GM18499 (cell line): ENCODE measurements around the gene MYBPHL.

Source experiments
- ATAC-seq: cut with Tn5 transposase; IDR thresholded peaks from one replicate; pipeline ENCODE4 v1.9.1; 2021; ENCODE audit warnings: moderate number of reproducible peaks; ENCODE audit not compliant: insufficient read depth, unreplicated experiment

Gene MYBPHL

DNA sequence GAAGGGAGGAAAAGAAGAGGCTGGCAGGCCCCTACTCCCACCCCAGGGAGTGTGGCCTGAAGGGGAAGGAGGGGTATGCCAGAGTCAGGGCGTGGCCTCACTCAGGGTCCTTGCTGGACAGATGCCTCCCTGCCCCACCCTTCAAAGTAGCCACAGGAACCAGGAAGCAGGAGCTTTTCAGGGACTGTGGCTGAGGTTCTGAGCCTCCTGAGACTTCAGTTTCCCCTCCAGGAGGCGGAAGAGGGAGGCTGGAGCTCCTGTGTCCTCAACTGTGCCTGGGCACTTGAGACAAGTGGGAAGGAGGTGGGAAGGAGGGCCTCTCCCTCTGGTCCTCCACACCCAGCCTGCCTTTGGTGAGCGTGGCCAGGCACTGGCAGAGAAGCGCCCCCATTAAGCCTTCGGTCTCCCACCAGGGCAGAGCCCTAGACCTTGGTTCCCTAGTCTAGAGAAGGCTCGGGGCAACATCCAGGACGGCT is 52.2 kb downstream of the MYBPHL start:
- ATAC-seq: no peak

DNA sequence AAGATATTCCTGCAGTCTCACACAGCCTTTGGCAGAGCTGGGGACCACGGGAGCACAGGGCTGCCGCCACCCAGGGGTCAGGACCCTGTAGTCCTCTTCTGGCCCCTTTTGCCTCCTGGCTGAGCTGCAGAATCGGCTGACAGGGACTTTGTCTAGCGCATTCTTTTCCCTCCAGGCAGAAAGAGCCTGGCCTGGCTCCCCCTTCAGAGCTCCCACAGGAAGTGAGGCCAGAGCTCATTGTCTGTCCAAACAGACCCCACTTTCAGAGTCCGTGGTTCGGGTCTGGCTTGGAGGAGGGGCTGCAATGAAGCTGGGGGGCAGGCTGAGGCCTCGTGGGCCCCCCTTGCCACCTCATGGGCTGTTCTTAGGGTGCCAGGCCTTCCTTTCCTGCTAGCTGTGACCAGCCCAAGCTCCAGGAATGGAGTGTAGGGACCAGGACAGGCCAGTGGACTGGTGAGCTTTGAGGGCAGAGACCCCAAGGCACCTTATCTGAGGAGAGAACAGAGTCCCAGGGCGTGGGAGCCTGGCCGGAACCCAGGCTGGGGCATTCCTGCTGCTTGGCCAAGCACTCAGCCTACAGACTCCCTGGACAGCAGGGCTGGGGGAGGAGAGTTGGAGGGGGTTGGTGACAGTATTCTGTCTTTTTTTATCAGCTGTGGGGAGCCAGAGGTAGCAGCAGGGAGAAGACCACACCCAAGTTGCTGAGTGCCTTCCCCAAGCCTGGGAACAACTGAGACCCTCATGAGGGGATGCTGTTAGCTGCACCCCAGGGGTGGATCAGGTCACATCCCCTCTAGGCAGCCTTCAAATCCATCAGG is 52.8 kb downstream of the MYBPHL start:
- ATAC-seq: no peak

DNA sequence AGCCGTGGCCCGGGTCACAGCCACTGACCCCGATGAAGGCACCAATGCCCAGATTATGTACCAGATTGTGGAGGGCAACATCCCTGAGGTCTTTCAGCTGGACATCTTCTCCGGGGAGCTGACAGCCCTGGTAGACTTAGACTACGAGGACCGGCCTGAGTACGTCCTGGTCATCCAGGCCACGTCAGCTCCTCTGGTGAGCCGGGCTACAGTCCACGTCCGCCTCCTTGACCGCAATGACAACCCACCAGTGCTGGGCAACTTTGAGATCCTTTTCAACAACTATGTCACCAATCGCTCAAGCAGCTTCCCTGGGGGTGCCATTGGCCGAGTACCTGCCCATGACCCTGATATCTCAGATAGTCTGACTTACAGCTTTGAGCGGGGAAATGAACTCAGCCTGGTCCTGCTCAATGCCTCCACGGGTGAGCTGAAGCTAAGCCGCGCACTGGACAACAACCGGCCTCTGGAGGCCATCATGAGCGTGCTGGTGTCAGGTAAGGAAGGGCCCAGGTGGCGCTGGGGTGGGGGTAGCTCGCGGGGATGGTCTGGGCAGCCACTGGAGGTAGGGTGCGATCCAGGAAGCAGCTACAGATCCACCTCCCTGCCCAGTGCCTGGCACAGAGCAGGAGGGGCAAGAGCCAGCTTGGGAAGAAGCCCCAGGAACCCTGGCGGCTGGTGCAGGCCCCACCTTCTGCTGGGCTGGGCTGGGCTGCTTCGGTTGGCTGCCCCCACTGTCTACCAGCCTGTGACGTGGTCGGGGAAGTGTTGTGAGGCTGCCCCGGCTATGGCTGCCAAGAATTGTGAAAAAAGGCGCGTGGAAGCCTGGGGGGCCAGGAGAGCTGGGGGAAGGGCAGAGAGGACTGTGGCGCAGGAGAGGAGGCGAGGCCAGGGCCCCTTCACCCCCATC is 53.7 kb downstream of the MYBPHL start:
- no peak for ATAC-seq

DNA sequence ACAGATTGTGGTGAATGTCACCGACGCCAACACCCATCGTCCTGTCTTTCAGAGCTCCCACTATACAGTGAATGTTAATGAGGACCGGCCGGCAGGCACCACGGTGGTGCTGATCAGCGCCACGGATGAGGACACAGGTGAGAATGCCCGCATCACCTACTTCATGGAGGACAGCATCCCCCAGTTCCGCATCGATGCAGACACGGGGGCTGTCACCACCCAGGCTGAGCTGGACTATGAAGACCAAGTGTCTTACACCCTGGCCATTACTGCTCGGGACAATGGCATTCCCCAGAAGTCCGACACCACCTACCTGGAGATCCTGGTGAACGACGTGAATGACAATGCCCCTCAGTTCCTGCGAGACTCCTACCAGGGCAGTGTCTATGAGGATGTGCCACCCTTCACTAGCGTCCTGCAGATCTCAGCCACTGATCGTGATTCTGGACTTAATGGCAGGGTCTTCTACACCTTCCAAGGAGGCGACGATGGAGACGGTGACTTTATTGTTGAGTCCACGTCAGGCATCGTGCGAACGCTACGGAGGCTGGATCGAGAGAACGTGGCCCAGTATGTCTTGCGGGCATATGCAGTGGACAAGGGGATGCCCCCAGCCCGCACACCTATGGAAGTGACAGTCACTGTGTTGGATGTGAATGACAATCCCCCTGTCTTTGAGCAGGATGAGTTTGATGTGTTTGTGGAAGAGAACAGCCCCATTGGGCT is 54.5 kb downstream of the MYBPHL start:
- ATAC-seq: no peak

DNA sequence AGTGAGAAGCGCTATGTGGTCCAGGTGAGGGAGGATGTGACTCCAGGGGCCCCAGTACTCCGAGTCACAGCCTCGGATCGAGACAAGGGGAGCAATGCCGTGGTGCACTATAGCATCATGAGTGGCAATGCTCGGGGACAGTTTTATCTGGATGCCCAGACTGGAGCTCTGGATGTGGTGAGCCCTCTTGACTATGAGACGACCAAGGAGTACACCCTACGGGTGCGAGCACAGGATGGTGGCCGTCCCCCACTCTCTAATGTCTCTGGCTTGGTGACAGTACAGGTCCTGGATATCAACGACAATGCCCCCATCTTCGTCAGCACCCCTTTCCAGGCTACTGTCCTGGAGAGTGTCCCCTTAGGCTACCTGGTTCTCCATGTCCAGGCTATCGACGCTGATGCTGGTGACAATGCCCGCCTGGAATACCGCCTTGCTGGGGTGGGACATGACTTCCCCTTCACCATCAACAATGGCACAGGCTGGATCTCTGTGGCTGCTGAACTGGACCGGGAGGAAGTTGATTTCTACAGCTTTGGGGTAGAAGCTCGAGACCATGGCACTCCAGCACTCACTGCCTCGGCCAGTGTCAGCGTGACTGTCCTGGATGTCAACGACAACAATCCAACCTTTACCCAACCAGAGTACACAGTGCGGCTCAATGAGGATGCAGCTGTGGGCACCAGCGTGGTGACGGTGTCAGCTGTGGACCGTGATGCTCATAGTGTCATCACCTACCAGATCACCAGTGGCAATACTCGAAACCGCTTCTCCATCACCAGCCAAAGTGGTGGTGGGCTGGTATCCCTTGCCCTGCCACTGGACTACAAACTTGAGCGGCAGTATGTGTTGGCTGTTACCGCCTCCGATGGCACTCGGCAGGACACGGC is 55.3 kb downstream of the MYBPHL start:
- no peak for ATAC-seq

DNA sequence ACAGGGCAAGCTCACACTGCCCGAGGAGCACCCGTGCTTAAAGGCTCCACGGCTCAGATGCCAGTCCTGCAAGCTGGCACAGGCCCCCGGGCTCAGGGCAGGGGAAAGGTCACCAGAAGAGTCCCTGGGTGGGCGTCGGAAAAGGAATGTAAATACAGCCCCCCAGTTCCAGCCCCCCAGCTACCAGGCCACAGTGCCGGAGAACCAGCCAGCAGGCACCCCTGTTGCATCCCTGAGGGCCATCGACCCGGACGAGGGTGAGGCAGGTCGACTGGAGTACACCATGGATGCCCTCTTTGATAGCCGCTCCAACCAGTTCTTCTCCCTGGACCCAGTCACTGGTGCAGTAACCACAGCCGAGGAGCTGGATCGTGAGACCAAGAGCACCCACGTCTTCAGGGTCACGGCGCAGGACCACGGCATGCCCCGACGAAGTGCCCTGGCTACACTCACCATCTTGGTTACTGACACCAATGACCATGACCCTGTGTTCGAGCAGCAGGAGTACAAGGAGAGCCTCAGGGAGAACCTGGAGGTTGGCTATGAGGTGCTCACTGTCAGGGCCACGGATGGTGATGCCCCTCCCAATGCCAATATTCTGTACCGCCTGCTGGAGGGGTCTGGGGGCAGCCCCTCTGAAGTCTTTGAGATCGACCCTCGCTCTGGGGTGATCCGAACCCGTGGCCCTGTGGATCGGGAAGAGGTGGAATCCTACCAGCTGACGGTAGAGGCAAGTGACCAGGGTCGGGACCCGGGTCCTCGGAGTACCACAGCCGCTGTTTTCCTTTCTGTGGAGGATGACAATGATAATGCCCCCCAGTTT is 56.1 kb downstream of the MYBPHL start:
- ATAC-seq: no peak

DNA sequence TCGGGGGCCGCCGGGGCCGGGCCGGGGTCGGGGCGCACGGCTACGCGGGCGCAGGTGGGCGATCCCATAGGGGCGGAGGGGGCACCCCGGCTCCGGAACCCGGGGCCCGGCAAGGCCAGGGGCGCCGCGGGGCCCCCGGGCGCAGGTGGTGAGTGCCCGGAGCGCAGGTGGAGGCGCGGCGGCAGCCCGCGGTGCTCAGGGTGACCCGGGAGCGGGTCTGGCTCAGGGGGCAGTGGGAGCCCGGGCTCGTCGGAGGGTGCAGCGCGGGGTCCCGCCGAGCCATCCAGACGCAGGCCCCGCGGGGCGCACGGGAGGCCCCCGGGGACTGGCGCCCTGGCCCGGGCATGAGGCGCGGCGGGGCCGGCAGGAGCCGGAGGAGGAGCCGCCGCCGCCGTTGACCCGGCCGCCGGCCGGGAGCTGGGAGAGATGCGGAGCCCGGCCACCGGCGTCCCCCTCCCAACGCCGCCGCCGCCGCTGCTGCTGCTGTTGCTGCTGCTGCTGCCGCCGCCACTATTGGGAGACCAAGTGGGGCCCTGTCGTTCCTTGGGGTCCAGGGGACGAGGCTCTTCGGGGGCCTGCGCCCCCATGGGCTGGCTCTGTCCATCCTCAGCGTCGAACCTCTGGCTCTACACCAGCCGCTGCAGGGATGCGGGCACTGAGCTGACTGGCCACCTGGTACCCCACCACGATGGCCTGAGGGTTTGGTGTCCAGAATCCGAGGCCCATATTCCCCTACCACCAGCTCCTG is 57.0 kb downstream of the MYBPHL start:
- no peak for ATAC-seq

DNA sequence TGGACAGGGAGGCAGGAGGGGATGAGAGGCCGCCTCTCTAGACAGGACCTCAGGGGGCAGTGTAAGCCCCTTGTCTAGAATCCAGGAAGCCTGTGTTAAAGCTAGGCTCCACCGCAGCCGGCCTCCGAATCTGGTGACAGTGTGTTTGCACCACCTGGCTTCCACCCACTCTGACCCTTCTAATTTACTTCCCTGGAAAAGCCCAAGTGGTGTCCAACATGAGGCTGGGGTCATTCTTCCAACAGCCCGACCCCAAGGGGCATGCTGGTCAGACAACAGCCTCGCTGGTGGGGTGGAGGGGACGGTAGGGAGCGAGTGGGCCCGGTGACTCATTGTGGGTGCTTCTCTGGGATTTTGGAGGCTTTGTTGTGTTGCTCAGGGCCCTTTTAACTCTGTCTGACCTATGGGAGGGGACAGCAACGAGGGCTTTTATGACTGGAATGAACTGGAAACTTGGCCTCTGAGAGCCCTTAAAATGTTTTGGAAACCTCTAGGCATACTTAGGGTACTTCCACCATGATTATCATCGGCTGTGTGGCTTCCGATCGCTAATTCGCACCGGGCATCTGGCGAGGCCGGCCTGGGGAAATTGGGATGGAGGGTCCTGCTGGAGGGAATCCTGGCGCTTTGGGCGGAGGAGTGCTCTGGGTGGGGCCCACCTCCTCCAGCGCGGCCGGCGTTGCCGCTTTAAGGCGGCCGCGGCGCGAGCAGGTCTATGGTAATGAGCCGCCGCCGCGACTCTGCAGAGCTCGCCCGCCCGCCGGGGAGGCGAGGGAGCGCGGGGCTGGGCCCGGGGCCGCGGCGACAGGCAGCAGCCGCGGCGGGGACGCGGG is 57.8 kb downstream of the MYBPHL start, which contains the start of gene CELSR2:
Gene CELSR2, plus strand, starts transcription at position 743 of the 833 bp plus-strand sequence. CDS start 541 bp downstream, outside the sequence.
- no peak for ATAC-seq

DNA sequence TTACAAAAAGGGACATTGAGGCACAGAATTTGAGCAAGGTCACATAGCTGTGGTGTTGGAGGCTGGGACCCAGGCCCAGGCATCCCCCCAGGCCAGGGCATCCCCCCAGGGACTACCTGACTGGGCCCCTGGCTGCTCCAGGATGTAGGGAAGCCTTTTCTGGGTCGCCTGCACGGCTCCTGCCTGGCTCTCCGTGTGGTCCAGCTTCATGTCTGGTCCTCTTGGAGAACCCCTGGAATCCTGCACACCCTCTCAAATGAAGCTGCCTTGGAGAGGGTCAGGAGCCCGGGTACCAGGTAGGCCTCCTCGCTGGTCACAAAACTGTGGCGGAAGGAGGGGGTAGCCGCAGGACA is 58.4 kb downstream of the MYBPHL start:
- ATAC-seq: no peak

DNA sequence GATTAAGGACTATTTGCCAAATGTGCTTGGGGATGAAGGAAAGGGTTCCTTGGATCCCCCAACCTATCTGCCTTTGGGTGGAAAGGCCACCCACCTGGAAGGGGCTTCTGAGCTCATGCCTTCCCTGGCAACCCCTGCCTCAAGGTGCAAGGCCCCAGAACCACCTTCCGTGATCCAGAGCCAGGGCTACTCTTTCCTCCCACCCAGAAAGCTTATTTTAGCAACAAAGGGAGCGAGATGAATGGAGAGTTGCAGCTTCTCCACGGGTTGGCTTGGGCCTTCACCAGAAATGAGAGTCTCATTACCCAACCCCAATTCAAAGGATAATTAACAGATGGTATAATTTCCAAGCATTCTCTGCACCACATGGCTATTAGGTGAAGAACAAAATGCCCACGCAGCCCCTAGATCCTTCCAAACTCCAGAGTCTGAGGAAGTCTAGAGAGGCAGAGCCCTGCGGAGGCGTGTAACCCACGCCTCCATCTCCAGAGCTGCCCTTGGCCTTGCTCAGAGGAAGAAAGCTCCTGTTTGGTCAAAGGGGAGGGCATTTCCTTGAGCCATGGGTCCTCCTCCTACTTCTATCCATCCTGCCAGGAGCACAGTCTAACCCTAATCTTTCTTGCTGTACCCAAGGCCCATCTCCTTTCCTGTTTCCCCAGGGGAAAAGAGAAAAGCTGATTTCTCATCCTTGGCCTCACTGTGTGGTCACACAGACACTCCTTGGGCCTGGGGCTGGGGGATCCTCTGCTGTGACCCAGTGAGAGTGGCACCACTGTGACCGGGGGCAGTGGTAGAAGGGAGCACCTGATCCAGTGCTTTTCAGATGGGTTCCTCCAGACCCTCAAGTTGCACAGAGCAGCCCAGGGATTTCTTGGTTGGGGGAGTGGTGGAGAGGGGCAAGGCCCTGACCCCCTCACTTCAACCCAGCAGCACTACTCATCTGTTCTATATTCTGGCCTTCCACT is 59.1 kb downstream of the MYBPHL start:
- ATAC-seq: no peak

DNA sequence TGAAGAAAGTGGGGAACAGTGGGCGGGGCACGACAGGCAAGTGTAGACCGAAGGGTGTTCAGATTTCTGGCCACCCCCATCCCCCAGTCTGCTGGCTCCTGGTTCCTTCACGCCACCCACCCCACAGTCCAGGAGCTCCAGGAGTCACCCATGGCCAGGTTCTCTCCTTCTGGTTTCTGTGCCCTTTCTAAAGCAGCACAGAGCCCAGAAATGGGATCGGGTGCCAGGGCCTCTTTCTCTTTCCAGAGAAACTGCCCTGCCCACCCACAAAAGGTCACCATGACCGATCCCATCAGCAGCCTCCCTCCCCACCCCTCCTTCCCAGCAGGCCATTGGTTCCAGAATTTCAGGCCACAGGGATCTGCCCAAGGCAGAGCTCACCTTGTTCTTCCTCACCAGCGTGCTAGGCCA is 60.7 kb downstream of the MYBPHL start:
- no peak for ATAC-seq

DNA sequence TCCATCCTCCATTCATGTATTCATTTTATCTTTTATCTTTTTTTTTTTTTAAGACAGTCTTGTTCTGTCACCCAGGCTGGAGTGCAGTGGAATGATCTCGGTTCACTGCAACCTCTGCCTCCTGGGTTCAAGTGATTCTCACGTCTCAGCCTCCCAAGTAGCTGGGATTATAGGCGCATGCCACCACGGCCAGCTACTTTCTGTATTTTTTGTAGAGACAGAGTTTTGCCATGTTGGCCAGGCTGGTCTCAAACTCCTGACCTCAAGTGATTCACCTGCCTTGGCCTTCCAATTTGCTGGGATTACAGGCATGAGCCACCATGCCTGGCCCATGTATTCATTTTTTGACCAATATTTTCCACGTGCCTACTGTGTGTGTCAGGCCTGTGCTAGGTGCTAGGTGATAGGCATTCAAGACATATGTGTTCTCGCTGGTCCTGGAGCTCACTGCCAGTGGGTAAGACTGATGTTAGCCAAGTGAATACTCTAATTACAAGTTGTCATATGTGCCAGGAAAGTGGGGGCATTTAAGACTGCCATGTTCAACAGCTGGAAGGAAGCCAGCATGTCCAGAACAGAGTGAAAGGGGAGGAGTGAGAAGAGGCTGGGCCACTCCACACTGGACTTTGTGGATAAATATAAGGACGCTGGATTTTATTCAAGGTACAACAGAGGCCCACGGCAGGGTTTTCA is 62.8 kb downstream of the MYBPHL start:
- ATAC-seq: no peak

DNA sequence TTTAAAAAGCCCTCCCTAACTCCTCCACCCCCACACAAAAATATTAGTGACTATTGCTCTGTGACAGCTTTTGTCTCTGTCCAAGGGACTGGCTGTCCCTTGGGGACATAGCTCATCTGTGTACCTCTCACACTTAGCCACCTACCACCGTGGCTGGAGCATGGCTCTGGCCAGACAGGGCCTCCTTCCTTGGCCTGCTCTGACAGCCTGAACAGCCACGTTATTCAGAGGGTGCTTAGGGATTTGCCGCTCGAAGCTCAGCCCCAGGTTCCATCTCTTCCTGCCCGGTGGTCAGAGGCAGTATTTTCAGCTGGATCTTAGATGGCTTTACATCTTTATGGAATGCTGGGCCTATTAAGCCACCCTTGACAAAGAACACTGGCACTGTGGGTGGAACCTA is 63.6 kb downstream of the MYBPHL start:
- no peak for ATAC-seq

DNA sequence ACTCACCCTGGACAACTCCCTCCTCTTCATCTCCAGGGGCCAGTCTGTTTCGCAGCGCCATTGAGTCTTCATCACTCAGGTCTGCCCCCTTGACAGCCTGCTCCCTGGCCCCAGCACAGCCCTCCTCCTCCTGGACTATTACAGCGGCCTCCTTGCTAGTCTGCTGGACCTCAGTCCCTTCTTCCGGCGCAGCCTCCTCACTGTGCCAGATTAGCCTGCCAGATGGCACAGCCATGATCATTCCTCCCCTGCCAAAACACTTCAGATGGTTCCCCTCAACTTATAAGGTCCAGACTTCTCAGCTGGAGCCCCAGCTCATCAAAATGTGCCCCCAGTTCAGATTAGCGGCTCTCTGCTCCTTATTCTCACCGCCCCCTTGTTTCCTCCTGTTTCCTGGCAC is 64.4 kb downstream of the MYBPHL start:
- no peak for ATAC-seq
